ENCODE results near the gene MPZL1.

DNA sequence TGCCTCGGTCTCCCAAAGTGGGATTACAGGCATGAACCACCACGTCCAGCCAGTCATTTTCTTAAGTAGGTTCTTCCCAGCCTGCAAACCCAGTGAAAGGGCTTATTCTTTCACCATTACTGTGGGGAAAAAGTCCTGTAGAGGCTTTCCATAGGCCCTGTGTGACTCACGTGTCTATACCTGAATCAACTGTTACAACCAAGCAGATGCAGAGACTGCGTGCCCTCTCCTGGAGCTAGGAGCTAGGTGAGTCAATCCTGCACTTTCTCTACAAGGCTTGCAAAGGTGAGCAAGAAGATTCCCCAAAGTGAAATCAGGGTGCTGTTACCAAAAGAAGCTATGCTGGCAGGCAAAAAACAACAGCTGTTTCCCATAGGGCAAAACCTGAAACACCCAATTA lies 13.8 kb upstream of the MPZL1 start:
- TF ChIP-seq, protein P1, sequence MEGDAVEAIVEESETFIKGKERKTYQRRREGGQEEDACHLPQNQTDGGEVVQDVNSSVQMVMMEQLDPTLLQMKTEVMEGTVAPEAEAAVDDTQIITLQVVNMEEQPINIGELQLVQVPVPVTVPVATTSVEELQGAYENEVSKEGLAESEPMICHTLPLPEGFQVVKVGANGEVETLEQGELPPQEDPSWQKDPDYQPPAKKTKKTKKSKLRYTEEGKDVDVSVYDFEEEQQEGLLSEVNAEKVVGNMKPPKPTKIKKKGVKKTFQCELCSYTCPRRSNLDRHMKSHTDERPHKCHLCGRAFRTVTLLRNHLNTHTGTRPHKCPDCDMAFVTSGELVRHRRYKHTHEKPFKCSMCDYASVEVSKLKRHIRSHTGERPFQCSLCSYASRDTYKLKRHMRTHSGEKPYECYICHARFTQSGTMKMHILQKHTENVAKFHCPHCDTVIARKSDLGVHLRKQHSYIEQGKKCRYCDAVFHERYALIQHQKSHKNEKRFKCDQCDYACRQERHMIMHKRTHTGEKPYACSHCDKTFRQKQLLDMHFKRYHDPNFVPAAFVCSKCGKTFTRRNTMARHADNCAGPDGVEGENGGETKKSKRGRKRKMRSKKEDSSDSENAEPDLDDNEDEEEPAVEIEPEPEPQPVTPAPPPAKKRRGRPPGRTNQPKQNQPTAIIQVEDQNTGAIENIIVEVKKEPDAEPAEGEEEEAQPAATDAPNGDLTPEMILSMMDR (IDR thresholded peaks at IDR 0.05; ENCODE audit: extremely low read depth in 1 of 2, insufficient read depth in 1 of 2, low read depth in 1 of 2, low read length in 2 of 2): no peak
- TF ChIP-seq FOS (IDR thresholded peaks at IDR 0.05; ENCODE audit: borderline replicate concordance, insufficient read depth, low read length) (no peak), POLR2A (IDR thresholded peaks at IDR 0.05; ENCODE audit: low read depth, low read length) (no peak), POLR2AphosphoS5 (IDR thresholded peaks at IDR 0.05; ENCODE audit: insufficient read depth, low read depth, low read length) (no peak), EZH2 (IDR thresholded peaks at IDR 0.05; ENCODE audit: borderline replicate concordance, low read depth, low read length, severe bottlenecking) (no peak)
- TF ChIP-seq, protein P2, sequence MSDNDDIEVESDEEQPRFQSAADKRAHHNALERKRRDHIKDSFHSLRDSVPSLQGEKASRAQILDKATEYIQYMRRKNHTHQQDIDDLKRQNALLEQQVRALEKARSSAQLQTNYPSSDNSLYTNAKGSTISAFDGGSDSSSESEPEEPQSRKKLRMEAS (IDR thresholded peaks at IDR 0.05; ENCODE audit: insufficient read depth, insufficient read length): no peak
